HG03558 (cell line): ENCODE data around the gene RNF43.

Source experiments
- ATAC-seq: cut with Tn5 transposase; IDR thresholded peaks from one replicate; pipeline ENCODE4 v1.9.1; 2021; ENCODE audit warnings: moderate number of reproducible peaks; ENCODE audit not compliant: unreplicated experiment; ENCODE audit errors: extremely low read depth

RNF43 gene

GRCh38 chr17:58368860-58369213 is 48.5 kb downstream of the RNF43 start:
- ATAC-seq: no peak
